HepG2 (cell line): Measurements from ENCODE around the gene IZUMO2. TPM values are rescaled to one million over a fixed set of nuclear protein-coding genes. Genes with fewer than 3 reads are reported as not detected.

Experiments
- E2F1 ChIP-seq: sonication (generic); formaldehyde crosslinking; IDR thresholded peaks from 2 replicates; pipeline ENCODE4 v1.5.0; 2020; ENCODE audit warnings: missing genetic modification reagents
- EEA1 ChIP-seq: sonication (generic); formaldehyde crosslinking; IDR thresholded peaks from 2 replicates; pipeline ENCODE4 v1.5.1; 2020; ENCODE audit warnings: mild to moderate bottlenecking, missing genetic modification reagents, borderline replicate concordance
- EZH2 ChIP-seq: conservative IDR thresholded peaks from 2 replicates; pipeline ENCODE4 v1.6.1; 2012; ENCODE audit warnings: mild to moderate bottlenecking, low read depth, low read length, moderate library complexity
- FOSL2 ChIP-seq: sonication (generic); formaldehyde crosslinking; IDR thresholded peaks from 2 replicates; pipeline ENCODE4 v1.4.0; 2020; ENCODE audit warnings: missing genetic modification reagents
- GABPB1 ChIP-seq: IDR thresholded peaks from 2 replicates; pipeline ENCODE4 v1.6.1; 2016; ENCODE audit warnings: mild to moderate bottlenecking, missing genetic modification reagents, moderate library complexity, missing compliant biosample characterization
- GPN1 ChIP-seq: sonication (generic); formaldehyde crosslinking; IDR thresholded peaks from 2 replicates; pipeline ENCODE4 v1.5.1; 2020; ENCODE audit warnings: missing genetic modification reagents, borderline replicate concordance
- NFYB ChIP-seq: sonication (generic); formaldehyde crosslinking; IDR thresholded peaks from 2 replicates; pipeline ENCODE4 v1.4.0; 2020; ENCODE audit warnings: missing genetic modification reagents
- PATZ1 ChIP-seq: sonication (generic); formaldehyde crosslinking; IDR thresholded peaks from 2 replicates; pipeline ENCODE4 v1.4.0; 2020; ENCODE audit warnings: missing genetic modification reagents
- PBX2 ChIP-seq: IDR thresholded peaks from 2 replicates; pipeline ENCODE4 v1.6.1; 2016; ENCODE audit warnings: control low read depth
- RBFOX2 ChIP-seq: fragments of 200-400 bp; formaldehyde crosslinking; IDR thresholded peaks from 2 replicates; pipeline ENCODE4 v1.6.1; 2017; ENCODE audit warnings: low read depth, mild to moderate bottlenecking, low read length
- RFX5 ChIP-seq: IDR thresholded peaks from 2 replicates; pipeline ENCODE4 v1.6.1; 2011; ENCODE audit warnings: low read depth, low read length, improper control_type of control experiment
- SP1 ChIP-seq, 2 experiments: fragments of 450-650 bp in 1 of 2; sonication (generic) in 1 of 2; formaldehyde crosslinking in 1 of 2; IDR thresholded peaks; 2 replicates each; pipeline versions ENCODE4 v1.4.0 to v1.6.1; 2016 to 2020; ENCODE audit warnings: missing genetic modification reagents in 1 of 2
- SP4 ChIP-seq: sonication (generic); formaldehyde crosslinking; IDR thresholded peaks from 2 replicates; pipeline ENCODE4 v1.8.1; 2023; ENCODE audit warnings: mild to moderate bottlenecking, missing genetic modification reagents
- ZFX ChIP-seq: sonication (generic); formaldehyde crosslinking; IDR thresholded peaks from 2 replicates; pipeline ENCODE4 v1.4.0; 2020; ENCODE audit warnings: mild to moderate bottlenecking, low read depth, missing genetic modification reagents, moderate library complexity
- ZNF337 ChIP-seq: sonication (generic); formaldehyde crosslinking; IDR thresholded peaks from 2 replicates; pipeline ENCODE4 v1.5.1; 2020; ENCODE audit warnings: missing genetic modification reagents, low read depth, mild to moderate bottlenecking, borderline replicate concordance
- ZNF687 ChIP-seq: sonication (generic); formaldehyde crosslinking; IDR thresholded peaks from 2 replicates; pipeline ENCODE4 v1.5.1; 2020; ENCODE audit warnings: mild to moderate bottlenecking, missing genetic modification reagents, moderate library complexity
- ZNF784 ChIP-seq: sonication (generic); formaldehyde crosslinking; IDR thresholded peaks from 2 replicates; pipeline ENCODE4 v1.5.1; 2020; ENCODE audit warnings: missing genetic modification reagents, mild to moderate bottlenecking, borderline replicate concordance
- polyA plus RNA-seq, 8 experiments: library from polyadenylated mRNA; depleted of rRNA in 3 of 8; stranded (reverse) in 7 of 8; unstranded in 1 of 8; fragments of >200 nt; fragmentation: Illumina TruSeq in 4 of 8; extraction: Trizol in 4 of 8; gene quantifications; 2 replicates each; pipeline versions ENCODE4 v1.2.1 to v1.2.3, GENCODE V29; 2011 to 2016; ENCODE audit warnings: low read depth in 4 of 8, missing spikeins in 1 of 8, mixed read lengths in 1 of 8; ENCODE audit not compliant: insufficient read depth in 1 of 8
- total RNA-seq, 5 experiments: library from RNA; depleted of rRNA; stranded (reverse); fragments of >200 nt; fragmentation: Illumina TruSeq; extraction: Trizol; gene quantifications; 2 replicates each; pipeline ENCODE4 v1.2.3, GENCODE V29; 2016; ENCODE audit warnings: low read depth in 1 of 5

IZUMO2 gene
- total and polyA plus RNA-seq, 2 of the 13 experiments (the other 11 are each of a cell fraction or from before 2014, with no cell fraction given) = not detected

GRCh38 chr19:50203281-50204080 is 40.4 kb upstream of the IZUMO2 start, which contains the start of gene MYH14 (continued):
- TF ChIP-seq PATZ1 (CRISPR knock-in tag) = peak; percentile 76; the same call in 1 of the 2 replicates
- TF ChIP-seq EZH2 = no peak
- TF ChIP-seq SP4 (CRISPR knock-in tag) = peak; percentile 91
- no peak for TF ChIP-seq ZNF337
- no peak for TF ChIP-seq GPN1 (CRISPR knock-in tag)
- TF ChIP-seq ZFX (CRISPR knock-in tag) = 0 out of 2 replicates have a peak, but pooled peaks have one; percentile 34
- peak; percentile 55; the same call in 1 of the 2 replicates for TF ChIP-seq GABPB1 (CRISPR knock-in tag)
- TF ChIP-seq PBX2 (CRISPR knock-in tag) = peak; percentile 80
- peak; percentile 91 for TF ChIP-seq NFYB
- no peak for TF ChIP-seq SP1 (IDR thresholded peaks at IDR 0.05)
- TF ChIP-seq SP1 (CRISPR knock-in tag; IDR thresholded peaks at IDR 0.05) = peak; percentile 59
- no peak for TF ChIP-seq ZNF784
- TF ChIP-seq EEA1 = no peak
- no peak for TF ChIP-seq E2F1 (CRISPR knock-in tag)
- peak; percentile 46; the same call in 1 of the 2 replicates for TF ChIP-seq ZNF687 (CRISPR knock-in tag)
- TF ChIP-seq RBFOX2 = peak; percentile 60
- TF ChIP-seq FOSL2 = 0 out of 2 replicates have a peak, but pooled peaks have one; percentile 14
- TF ChIP-seq RFX5 = 0 out of 2 replicates have a peak, but pooled peaks have one; percentile 27
